Upper lobe of left lung (tissue), 4 donors: Measurements from ENCODE around the gene APOB.

Source experiments
- CTCF ChIP-seq, 6 experiments: fragments of 450-650 bp in 4 of 6; fragments of 200-600 bp in 2 of 6; sonication (generic) in 2 of 6; IDR thresholded peaks; one replicate each; pipeline ENCODE4 v1.5.1; 2016 to 2019; ENCODE audit warnings: antibody characterized with exemption in 6 of 6
- POLR2A ChIP-seq, 4 donors: fragments of 450-650 bp; IDR thresholded peaks; one replicate each; pipeline ENCODE4 v1.5.1; 2016 to 2017; ENCODE audit warnings: antibody characterized with exemption in 4 of 4, mild to moderate bottlenecking in 2 of 4

GRCh38 chr2:20972110-20972509 lies 71.8 kb downstream of the APOB start:
- TF ChIP-seq CTCF (IDR thresholded peaks at IDR 0.05), result no peak
- no peak for TF ChIP-seq POLR2A (IDR thresholded peaks at IDR 0.05)
